Mammary microvascular endothelial cell (primary cell): ENCODE measurements around the gene MON1B. TPM values are rescaled to one million over a fixed set of nuclear protein-coding genes. Genes with fewer than 3 reads are reported as not detected.

Experiments used
- total RNA-seq: library from RNA; depleted of rRNA; stranded (reverse); fragments of >200 nt; gene quantifications from 2 replicates; pipeline ENCODE4 v1.2.3, GENCODE V29; 2015

MON1B gene
- 23.7 and 26.4 TPM in 2 replicates for total RNA-seq

GRCh38 chr16:77190478-77191258 is at the start of gene MON1B:
TSS of gene MON1B (plus strand) at chr16:77191190. CDS start at chr16:77191486, 296 bp downstream.

GRCh38 chr16:77199211-77199610 is 8.2 kb downstream of the MON1B start, which contains the start of gene SYCE1L:
TSS of gene SYCE1L (plus strand) at chr16:77199408. CDS start at chr16:77199452, 44 bp downstream.

Other genes starting within 250 kb of the MON1B start
- 4.9 and 5.5 TPM in 2 replicates for gene SYCE1L, start 8.2 kb downstream of the MON1B start, total RNA-seq
- gene ADAMTS18, start 243.8 kb downstream of the MON1B start, total RNA-seq = 22.3 and 29.9 TPM in 2 replicates